ENCODE data around the gene LRRK1.

DNA sequence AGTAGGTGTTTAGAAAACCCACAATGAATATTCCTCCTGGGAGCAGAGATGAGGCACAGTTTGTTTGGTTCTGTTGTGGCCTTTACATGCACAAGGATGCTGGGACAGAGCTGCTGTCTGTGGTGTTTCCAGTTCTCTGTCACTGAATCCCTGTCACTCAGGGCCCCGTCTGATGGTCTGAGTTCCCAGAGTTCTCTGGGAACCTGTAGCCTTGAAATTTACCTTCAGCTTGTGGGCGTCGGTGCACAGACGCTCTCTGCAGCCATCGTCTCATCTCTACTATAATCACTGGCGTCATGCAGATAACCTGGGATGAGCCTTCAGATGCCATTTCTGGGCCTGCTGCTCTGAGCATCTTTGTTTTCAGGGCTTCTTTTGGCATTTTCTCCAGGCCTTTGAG, 81.9 kb downstream of the LRRK1 start:
- TF ChIP-seq, protein P1, sequence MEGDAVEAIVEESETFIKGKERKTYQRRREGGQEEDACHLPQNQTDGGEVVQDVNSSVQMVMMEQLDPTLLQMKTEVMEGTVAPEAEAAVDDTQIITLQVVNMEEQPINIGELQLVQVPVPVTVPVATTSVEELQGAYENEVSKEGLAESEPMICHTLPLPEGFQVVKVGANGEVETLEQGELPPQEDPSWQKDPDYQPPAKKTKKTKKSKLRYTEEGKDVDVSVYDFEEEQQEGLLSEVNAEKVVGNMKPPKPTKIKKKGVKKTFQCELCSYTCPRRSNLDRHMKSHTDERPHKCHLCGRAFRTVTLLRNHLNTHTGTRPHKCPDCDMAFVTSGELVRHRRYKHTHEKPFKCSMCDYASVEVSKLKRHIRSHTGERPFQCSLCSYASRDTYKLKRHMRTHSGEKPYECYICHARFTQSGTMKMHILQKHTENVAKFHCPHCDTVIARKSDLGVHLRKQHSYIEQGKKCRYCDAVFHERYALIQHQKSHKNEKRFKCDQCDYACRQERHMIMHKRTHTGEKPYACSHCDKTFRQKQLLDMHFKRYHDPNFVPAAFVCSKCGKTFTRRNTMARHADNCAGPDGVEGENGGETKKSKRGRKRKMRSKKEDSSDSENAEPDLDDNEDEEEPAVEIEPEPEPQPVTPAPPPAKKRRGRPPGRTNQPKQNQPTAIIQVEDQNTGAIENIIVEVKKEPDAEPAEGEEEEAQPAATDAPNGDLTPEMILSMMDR (IDR thresholded peaks at IDR 0.05) = no peak
- no peak for TF ChIP-seq POLR2A (IDR thresholded peaks at IDR 0.05)
